ENCODE measurements around the gene MCM9. TPM values are rescaled to one million over a fixed set of nuclear protein-coding genes. Genes with fewer than 3 reads are reported as not detected.

Gene MCM9
- total RNA-seq, 1 experiment from 2014 or later, result 18.6 TPM

- Mint-ChIP-seq H3K4me3 (no peak overlapping the region), H3K27ac (no peak overlapping the region), H3K27me3 (ENCODE audit: low read depth) (no peaks in the 10 kb centered on the region; the same call in 1 of the 2 replicates), H3K9me3 (no peaks in the 10 kb centered on the region), H3K36me3 (ENCODE audit: insufficient read depth in 1 of 3, low read depth in 3 of 3) (no peaks in the 10 kb centered on the region), H3K4me1 (peaks cover 10 to 25% of the 10 kb centered on the region in 2 experiments)
- Histone ChIP-seq H3K79me1 (ENCODE audit: insufficient read depth, low read depth, low read length, poor library complexity, severe bottlenecking) (no peaks in the 10 kb centered on the region), H3T11ph (ENCODE audit: low read length) (no peak overlapping the region), H3K4ac (ENCODE audit: low read depth, low read length) (no peak overlapping the region), H4K20me1 (ENCODE audit: control insufficient read depth, insufficient read depth, insufficient read length) (no peaks in the 10 kb centered on the region), H3K23ac (ENCODE audit: insufficient read length, low read depth, low read length) (no peak overlapping the region), H2BK15ac (ENCODE audit: low read depth, low read length) (no peak overlapping the region), H2AFZ (ENCODE audit: low read length) (no peak overlapping the region), H2AK5ac (ENCODE audit: insufficient read length, low read length) (no peak overlapping the region), H4K8ac (replicated peaks; ENCODE audit: insufficient read length, low read depth, low read length) (no peak overlapping the region), H2BK12ac (ENCODE audit: insufficient read length, low read depth, low read length) (no peak overlapping the region), H3K4me1 (ENCODE audit: insufficient read depth, low read length) (no peaks in the 10 kb centered on the region), H3K23me2 (ENCODE audit: insufficient read length, low read depth, low read length, poor library complexity, severe bottlenecking) (no peaks in the 10 kb centered on the region), H3K4me2 (ENCODE audit: insufficient read depth, insufficient read length, low read length) (no peak overlapping the region), H3K27ac (ENCODE audit: insufficient read length, low read depth, low read length) (no peak overlapping the region), H2BK20ac (ENCODE audit: low read depth, low read length, poor library complexity, severe bottlenecking) (no peak overlapping the region), H3K14ac (ENCODE audit: insufficient read depth, low read length) (no peak overlapping the region), H3K18ac (ENCODE audit: insufficient read length, low read depth, low read length) (no peak overlapping the region), H3K79me2 (ENCODE audit: insufficient read depth, low read length) (no peaks in the 10 kb centered on the region), H3K27me3 (ENCODE audit: insufficient read depth, low read length) (no peaks in the 10 kb centered on the region), H3K9ac (ENCODE audit: extremely low read depth, insufficient read length, low read length) (no peak overlapping the region), H2BK5ac (ENCODE audit: insufficient read length, low read length) (no peak overlapping the region), H4K5ac (ENCODE audit: insufficient read length, low read depth, low read length) (no peak overlapping the region), H3K9me3 (ENCODE audit: control insufficient read depth, low read depth, low read length) (no peaks in the 10 kb centered on the region), H4K91ac (ENCODE audit: insufficient read length, low read depth, low read length) (no peak overlapping the region), H3K56ac (ENCODE audit: insufficient read length, low read depth, low read length) (no peak overlapping the region), H2BK120ac (ENCODE audit: low read depth, low read length, poor library complexity, severe bottlenecking) (no peak overlapping the region)
- TF ChIP-seq CTCF (conservative IDR thresholded peaks at IDR 0.05), result no peak
- no peak for DNase-seq
- WGBS (ENCODE audit: extremely low coverage, insufficient read length, low lambda C conversion rate), result no CpG with 5 or more reads among the region's 3 CpGs
Observed at GRCh38 chr6:118772886-118773285, 162.1 kb downstream of the MCM9 start.

Measured in H9 (cell line).